ENCODE results near the gene DNAJB12. TPM values are rescaled to one million over a fixed set of nuclear protein-coding genes. Genes with fewer than 3 reads are reported as not detected.
"Not testable (repeated sequence)": the region's sequence is repeated elsewhere in the genome, so short reads cannot be mapped to it uniquely, and the experiment has no call there.

The DNAJB12 gene
- total RNA-seq, 1 donor from 2014 or later = 38.0 TPM

DNA sequence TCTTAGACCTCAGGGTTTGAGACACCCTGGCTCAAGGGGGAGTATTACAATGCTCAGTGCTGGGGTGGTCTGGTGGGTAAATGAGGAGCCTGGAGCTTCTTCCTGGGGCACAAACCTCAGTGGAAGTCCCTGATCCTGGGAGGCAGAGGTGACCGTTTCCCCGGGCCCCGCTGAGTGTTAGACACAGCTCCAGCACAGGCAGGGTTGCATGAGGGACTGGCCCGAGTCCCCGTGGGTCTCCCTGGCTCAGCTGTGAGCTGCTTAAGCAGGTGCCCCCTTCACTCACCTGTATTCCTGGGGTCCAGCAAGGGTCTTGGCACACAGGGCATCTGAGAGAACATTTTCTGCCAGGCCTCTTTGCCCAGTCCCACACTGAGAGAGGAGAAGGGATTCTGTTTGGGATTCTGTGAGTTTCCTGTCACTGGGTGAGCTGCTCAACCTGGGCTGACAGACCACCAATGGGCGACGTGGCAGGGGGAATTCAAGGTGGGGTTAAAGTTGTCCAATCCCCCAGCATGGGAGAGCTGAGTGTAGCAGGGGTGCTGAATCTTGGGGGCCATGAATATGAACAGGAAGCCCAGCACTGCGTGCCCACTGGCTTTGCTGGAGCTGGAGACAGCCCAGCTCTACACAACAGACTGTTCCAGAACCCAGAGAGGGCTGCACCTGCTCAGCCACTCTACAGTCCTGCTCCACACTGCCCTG lies 51.1 kb downstream of the DNAJB12 start:
- Mint-ChIP-seq H3K27me3 (ENCODE audit: insufficient read depth) (no peaks in the 10 kb centered on the region), H3K27ac (peak overlapping the region; percentile 73), H3K9me3 (no peaks in the 10 kb centered on the region), H3K36me3 (ENCODE audit: low read depth) (no peaks in the 10 kb centered on the region), H3K4me1 (ENCODE audit: low read depth) (peaks cover 48% of the 10 kb centered on the region), H3K4me3 (no peak overlapping the region)
- intact Hi-C loops (cut with micrococcal nuclease) = no loop called here
- DNase-seq (ENCODE audit: low spot score) = no peak

DNA sequence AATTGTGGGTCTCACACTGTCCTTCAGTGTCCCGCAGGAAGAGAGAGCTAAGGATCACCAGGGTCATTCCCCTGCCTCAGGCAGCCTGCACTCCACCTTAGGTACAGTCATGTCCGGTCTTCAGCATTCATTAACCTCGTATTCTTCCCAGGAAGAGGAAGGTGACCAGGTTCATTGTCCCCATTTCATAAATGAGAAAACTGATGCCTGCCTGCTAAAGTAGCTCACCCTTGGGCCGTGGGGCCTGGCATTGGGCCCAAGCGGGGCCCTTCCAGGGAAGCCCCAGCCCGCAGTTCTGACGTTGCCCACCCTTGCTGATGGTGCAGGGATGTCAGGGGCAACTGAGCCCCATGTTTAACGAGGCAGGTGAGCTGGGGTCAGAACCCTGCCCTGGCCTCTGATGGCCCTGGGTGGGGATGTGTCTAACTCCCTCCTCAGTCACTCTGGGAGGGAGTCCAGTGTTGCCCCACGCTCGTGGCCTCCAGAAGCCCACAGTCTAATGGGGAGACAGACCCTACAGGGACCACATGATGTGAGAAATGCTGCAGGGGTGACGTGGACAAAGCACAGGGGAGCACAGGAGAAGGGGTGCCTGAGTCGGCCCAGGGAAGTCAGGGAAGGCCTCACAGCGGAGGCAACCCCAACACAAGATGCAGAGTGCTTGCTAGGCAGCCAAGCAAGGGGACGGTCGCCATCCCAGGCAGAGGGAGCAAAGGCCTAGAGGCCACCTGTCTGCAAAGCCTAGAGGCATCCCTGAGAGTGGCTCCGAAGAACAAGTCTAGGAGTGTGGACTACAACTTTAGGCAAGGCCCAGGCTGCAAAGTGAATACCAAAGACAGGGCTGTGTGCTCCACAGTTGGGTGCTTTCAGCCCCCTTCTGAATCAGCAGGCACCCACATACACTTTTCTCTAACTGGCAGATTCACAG lies 55.9 kb downstream of the DNAJB12 start:
- no peak for DNase-seq (ENCODE audit: low spot score)
- Mint-ChIP-seq H3K27me3 (ENCODE audit: insufficient read depth) (no peaks in the 10 kb centered on the region), H3K4me3 (no peak overlapping the region), H3K4me1 (ENCODE audit: low read depth) (peaks cover 56% of the 10 kb centered on the region), H3K27ac (peak overlapping the region; percentile 100), H3K36me3 (ENCODE audit: low read depth) (peaks cover 2% of the 10 kb centered on the region), H3K9me3 (no peaks in the 10 kb centered on the region)
- intact Hi-C loops (cut with micrococcal nuclease) = loop anchor here (5.0 kb wide), 1 partner anchor 263 kb away; no protein-coding TSS in a partner anchor

DNA sequence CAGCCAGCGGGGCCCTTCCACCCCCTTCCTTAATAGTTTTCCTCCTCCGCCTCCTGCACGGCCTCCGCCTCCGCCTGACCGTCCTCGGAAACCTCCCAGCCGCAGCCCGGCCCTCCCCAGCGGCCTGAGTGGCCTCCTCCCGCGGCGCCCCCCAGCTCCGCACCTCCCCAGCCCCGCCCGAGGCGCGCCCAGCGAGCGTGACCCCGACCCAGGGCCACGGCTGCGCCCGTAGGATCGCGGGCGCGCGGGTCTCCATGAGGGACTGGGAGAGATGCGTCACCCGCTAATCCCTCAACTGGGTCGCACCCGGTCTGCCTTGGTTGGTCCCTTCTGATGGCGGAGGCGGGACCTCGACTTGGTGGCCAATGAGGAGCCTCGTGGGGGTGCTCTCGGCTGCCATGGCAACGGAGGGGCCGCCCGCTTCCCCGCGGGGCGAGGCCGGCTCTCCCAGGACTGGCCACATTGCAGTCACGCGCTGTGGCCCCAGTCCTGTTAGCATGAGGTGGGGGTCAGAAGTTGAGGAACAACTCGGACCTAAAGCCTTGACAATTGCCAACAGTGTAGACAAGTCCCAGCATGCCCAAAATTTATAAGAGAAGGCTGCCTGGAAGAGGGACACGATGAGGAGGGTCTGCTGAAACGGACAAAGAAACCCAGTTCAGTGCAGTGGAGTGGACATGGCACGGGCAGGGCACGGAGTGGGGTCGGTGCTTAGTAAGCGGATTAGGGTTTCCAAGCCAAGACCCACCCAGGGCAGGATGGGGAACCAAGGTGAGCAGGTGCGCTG lies 56.7 kb downstream of the DNAJB12 start:
- Mint-ChIP-seq H3K4me3 (peak overlapping the region; percentile 78), H3K9me3 (no peaks in the 10 kb centered on the region), H3K4me1 (ENCODE audit: low read depth) (peaks cover 56% of the 10 kb centered on the region), H3K36me3 (ENCODE audit: low read depth) (peaks cover 3% of the 10 kb centered on the region), H3K27me3 (ENCODE audit: insufficient read depth) (no peaks in the 10 kb centered on the region), H3K27ac (peak overlapping the region; percentile 100)
- intact Hi-C loops (cut with micrococcal nuclease) = loop anchor here (1.0 to 5.0 kb wide), 7 partner anchors 7 to 264 kb away; no protein-coding TSS in a partner anchor
- peak; percentile 92 for DNase-seq (ENCODE audit: low spot score)

DNA sequence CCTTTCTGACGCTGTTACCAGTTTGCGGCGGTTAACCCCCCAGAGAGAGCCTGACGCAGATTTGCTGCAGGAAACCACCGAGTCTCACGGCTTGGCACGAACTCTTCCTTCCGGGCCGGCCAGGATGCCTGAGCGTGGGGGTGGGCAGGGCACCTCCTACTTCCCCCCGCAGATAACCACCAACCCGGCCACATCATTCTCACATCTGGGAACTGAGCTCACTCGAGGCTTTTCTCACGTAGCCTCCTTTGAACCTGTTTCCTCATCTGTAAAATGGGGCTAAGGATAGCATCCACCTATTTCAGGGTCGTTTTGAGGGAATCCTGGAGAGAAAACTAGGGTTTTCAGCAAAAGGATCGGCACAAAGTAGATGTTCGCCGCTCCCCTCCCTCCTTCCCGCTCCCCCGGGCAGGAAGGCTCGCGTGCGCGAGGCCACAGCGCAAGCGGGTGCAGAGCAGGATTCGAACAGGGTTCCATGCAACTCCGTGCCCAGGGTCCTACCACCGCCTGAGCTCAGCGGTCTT lies 57.4 kb downstream of the DNAJB12 start:
- Mint-ChIP-seq H3K4me1 (ENCODE audit: low read depth) (peaks cover 62% of the 10 kb centered on the region), H3K27me3 (ENCODE audit: insufficient read depth) (no peaks in the 10 kb centered on the region), H3K9me3 (no peaks in the 10 kb centered on the region), H3K4me3 (peak overlapping the region; percentile 78), H3K27ac (peak overlapping the region; percentile 100), H3K36me3 (ENCODE audit: low read depth) (peaks cover 3% of the 10 kb centered on the region)
- intact Hi-C loops (cut with micrococcal nuclease) = loop anchor here (1.0 to 5.0 kb wide), 7 partner anchors 8 to 265 kb away; no protein-coding TSS in a partner anchor
- peak; percentile 93 for DNase-seq (ENCODE audit: low spot score)

DNA sequence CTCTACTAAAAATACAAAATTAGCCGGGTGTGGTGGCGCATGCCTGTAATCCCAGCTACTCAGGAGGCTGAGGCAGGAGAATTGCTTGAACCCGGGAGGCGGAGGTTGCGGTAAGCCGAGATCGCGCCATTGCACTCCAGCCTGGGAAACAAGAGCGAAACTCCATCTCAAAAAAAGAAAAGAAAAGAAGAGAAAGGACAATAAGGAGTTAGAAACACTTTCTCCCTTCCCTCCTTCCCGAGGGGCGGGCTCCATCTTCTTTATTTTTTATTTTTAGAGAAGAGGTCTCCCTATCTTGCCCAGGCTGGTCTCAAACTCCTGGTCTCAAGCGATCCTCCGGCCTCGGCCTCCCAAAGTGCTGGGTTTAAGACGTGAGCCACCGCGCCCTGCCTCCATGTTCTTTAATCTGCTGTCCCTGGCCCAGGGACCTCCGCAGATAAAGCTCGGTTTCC lies 57.9 kb downstream of the DNAJB12 start:
- DNase-seq (ENCODE audit: low spot score); H3K27me3 Mint-ChIP-seq (ENCODE audit: insufficient read depth); H3K9me3 Mint-ChIP-seq; H3K36me3 Mint-ChIP-seq (ENCODE audit: low read depth): not testable (repeated sequence)
- peak overlapping the region; percentile 78 for H3K4me3 Mint-ChIP-seq
- peaks cover 67% of the 10 kb centered on the region for H3K4me1 Mint-ChIP-seq (ENCODE audit: low read depth)
- H3K27ac Mint-ChIP-seq = peak overlapping the region; percentile 100
- intact Hi-C loops (cut with micrococcal nuclease) = loop anchor here (1.0 to 5.0 kb wide), 10 partner anchors 8 to 799 kb away; partner anchors contain the start of gene P4HA1

DNA sequence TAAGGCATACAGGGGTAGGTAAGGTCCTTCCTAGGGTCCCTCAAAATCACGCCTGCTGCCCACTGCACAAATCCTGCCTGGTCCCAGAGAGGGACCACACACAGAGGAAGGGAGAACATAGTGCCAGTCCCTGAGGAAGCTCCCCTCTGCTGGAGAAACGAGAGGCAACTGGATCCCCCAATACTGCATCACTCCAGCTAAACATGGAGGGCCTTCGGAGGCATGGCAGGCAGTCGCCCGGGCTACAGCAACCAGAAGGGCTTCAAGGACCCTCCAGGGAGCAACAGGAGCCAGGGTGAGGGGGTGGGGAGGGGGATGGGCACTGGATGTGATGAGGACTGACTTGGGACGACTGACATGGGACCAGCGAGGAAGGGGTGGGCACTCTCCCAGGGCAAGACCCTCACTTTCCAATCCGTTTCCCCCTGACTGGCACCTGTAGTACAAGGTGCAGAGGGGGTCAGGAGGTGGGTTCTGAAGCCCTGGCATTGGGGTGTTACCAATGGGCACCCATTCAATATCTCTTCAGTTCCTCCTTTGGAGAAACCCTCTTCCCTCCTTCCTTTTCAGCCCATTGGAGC lies 59.3 kb downstream of the DNAJB12 start:
- peaks cover 3% of the 10 kb centered on the region for H3K36me3 Mint-ChIP-seq (ENCODE audit: low read depth)
- H3K4me3 Mint-ChIP-seq = peak overlapping the region; percentile 64
- intact Hi-C loops (cut with micrococcal nuclease) = loop anchor here (5.0 kb wide), 1 partner anchor 267 kb away; no protein-coding TSS in a partner anchor
- no peaks in the 10 kb centered on the region for H3K9me3 Mint-ChIP-seq
- peak overlapping the region; percentile 100 for H3K27ac Mint-ChIP-seq
- no peak for DNase-seq (ENCODE audit: low spot score)
- peaks cover 70% of the 10 kb centered on the region for H3K4me1 Mint-ChIP-seq (ENCODE audit: low read depth)
- no peaks in the 10 kb centered on the region for H3K27me3 Mint-ChIP-seq (ENCODE audit: insufficient read depth)

DNA sequence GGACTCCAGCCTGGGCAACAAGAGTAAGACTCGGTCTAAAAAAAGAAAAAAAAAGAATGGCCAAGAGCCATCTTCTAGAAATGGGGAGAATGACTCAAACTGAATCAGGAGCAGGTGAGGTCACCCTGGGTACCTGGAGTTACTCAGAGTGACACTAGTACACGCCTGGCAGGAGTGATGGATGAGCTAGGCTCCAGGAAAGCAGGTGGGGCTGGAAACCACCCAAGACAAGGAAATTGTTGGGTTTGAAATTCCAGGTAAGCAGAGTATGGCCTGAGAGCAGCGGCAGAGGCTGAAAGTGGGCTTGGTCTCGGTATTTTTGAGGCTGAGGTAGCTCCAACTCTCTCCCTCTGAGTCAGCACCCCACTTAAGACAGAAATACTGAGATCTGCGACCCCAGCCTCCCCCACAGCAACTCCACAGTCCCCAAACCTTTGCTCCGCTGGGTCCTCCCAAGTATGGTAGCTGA lies 62.5 kb downstream of the DNAJB12 start:
- Mint-ChIP-seq H3K9me3 (no peaks in the 10 kb centered on the region), H3K27me3 (ENCODE audit: insufficient read depth) (no peaks in the 10 kb centered on the region), H3K36me3 (ENCODE audit: low read depth) (peaks cover 3% of the 10 kb centered on the region), H3K4me1 (ENCODE audit: low read depth) (peaks cover 59% of the 10 kb centered on the region), H3K27ac (peak overlapping the region; percentile 100), H3K4me3 (peak overlapping the region; percentile 45)
- intact Hi-C loops (cut with micrococcal nuclease) = loop anchor here (1.0 kb wide), 3 partner anchors 9 to 31 kb away; partner anchors contain the start of gene DDIT4
- no peak for DNase-seq (ENCODE audit: low spot score)

DNA sequence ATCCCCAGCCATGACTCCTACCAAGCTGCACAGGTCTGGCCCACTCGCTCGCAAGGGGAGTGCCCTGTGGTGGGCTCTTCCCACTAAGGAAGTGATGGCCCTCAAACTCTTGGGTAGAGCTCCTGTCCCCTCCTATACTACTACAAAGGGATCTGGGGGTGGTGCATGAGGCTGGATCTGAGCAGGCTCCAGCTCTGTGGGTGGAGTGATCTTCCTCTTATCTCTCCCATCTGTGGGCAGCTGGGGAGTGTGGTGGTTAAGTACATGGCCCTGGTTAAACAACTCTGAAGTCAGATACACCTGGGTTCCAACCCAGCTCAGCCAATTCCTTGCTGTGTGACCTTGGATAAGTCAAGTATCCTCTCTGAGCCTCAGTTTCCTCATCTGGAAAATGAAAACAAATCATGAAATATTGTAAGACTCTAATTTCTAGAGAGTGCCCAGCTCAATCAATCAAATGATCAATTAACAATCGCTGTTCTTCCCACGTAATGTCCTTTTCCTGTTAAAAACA lies 63.6 kb downstream of the DNAJB12 start:
- Mint-ChIP-seq H3K27ac (peak overlapping the region; percentile 74), H3K4me1 (ENCODE audit: low read depth) (peaks cover 64% of the 10 kb centered on the region), H3K27me3 (ENCODE audit: insufficient read depth) (no peaks in the 10 kb centered on the region), H3K4me3 (peak overlapping the region; percentile 37), H3K36me3 (ENCODE audit: low read depth) (peaks cover 3% of the 10 kb centered on the region), H3K9me3 (no peaks in the 10 kb centered on the region)
- DNase-seq (ENCODE audit: low spot score) = peak; percentile 53
- intact Hi-C loops (cut with micrococcal nuclease) = no loop called here

DNA sequence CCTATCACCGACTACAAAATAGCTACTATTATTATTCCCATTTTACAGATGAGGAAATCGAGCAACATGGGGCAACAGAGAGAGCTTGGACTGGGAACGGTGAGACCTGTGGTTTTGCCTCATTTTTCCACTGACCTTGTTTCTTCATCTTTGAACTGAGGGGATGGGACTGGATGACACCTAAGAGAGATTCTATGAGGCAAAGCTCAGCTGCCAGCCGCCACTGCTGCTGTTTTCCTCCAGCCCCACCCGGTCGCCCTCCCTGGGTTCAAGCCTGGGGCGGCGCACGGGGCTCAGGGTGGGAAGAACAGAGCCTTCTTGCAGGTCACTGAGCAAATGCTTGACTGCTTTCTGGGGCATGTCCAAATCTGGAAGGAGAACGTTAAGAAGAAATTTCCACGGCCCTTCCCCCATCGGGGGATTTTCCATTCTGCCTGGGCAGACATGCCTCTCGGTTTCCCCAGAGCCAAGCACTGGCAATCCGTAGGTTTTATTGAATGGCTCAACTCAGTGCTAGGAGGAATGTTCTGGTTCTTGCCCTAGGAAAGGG lies 68.7 kb downstream of the DNAJB12 start:
- Mint-ChIP-seq H3K36me3 (ENCODE audit: low read depth) (no peaks in the 10 kb centered on the region), H3K27ac (peak overlapping the region; percentile 37), H3K4me1 (ENCODE audit: low read depth) (peaks cover 37% of the 10 kb centered on the region), H3K4me3 (no peak overlapping the region), H3K27me3 (ENCODE audit: insufficient read depth) (no peaks in the 10 kb centered on the region), H3K9me3 (no peaks in the 10 kb centered on the region)
- intact Hi-C loops (cut with micrococcal nuclease) = no loop called here
- DNase-seq (ENCODE audit: low spot score) = no peak

DNA sequence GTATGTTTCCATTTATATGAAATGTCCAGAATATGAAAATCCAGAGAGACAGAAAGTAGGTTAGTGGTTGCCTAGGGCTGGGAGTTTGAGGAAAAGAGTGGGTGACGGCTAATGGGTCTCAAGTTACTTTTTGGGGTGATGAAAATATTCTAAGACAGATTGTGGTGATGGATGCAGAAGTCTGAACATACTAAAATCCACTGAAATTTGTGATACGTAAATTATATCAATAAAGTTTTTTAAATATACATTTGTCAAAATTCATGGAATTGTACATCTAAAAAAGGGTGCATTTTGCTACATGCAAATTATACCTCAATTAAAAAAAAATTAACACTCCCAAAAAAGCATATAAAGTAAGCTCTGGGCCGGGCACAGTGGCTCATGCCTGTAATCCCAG lies 71.6 kb downstream of the DNAJB12 start:
- no peak overlapping the region for H3K4me3 Mint-ChIP-seq
- H3K36me3 Mint-ChIP-seq (ENCODE audit: low read depth) = no peaks in the 10 kb centered on the region
- intact Hi-C loops (cut with micrococcal nuclease) = loop anchor here (1.0 kb wide), 1 partner anchor 9 kb away; no protein-coding TSS in a partner anchor
- no peaks in the 10 kb centered on the region for H3K27me3 Mint-ChIP-seq (ENCODE audit: insufficient read depth)
- no peak overlapping the region for H3K27ac Mint-ChIP-seq
- no peak for DNase-seq (ENCODE audit: low spot score)
- H3K9me3 Mint-ChIP-seq = no peaks in the 10 kb centered on the region
- peaks cover 37% of the 10 kb centered on the region for H3K4me1 Mint-ChIP-seq (ENCODE audit: low read depth)
